GM20000 (cell line): ENCODE measurements around the gene ARHGAP26.

Source experiments
- DNase-seq: peaks from one replicate; pipeline ENCODE4 v3.0.0; 2012; ENCODE audit warnings: low spot score
- CTCF ChIP-seq: IDR thresholded peaks from 2 replicates; pipeline ENCODE4 v1.5.1; 2012; ENCODE audit warnings: mild to moderate bottlenecking, control low read depth; ENCODE audit errors: extremely low read depth, missing control alignments

Gene ARHGAP26

DNA sequence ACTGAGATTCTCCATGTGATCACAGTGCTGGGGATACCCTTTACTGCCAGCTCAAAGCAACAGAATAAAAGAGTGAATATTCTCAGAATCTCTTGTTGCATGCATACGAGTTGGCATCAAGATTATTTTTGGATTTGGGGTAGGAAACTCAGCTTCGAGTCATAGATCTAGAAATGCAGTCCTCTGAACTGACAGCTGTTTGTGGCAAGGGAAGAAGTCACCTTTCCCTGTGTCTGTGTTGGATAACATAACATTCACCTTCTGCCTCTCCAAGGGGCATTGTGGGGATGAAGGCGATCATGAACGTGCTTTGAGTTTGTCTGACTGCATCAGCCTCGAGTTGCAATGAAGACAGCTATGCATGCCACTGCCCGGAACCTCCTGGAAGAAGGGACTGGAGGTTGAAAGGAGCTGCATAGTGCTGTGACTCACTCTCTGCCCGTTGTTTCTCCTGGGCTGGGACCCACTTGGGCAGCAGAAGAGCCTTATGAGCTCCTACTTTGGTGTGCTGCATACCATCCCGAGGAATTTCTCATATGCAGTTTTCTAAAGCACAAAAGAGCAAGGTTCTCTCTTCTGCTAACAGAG lies 231.7 kb downstream of the ARHGAP26 start:
- no peak for DNase-seq
- no peak for TF ChIP-seq CTCF

DNA sequence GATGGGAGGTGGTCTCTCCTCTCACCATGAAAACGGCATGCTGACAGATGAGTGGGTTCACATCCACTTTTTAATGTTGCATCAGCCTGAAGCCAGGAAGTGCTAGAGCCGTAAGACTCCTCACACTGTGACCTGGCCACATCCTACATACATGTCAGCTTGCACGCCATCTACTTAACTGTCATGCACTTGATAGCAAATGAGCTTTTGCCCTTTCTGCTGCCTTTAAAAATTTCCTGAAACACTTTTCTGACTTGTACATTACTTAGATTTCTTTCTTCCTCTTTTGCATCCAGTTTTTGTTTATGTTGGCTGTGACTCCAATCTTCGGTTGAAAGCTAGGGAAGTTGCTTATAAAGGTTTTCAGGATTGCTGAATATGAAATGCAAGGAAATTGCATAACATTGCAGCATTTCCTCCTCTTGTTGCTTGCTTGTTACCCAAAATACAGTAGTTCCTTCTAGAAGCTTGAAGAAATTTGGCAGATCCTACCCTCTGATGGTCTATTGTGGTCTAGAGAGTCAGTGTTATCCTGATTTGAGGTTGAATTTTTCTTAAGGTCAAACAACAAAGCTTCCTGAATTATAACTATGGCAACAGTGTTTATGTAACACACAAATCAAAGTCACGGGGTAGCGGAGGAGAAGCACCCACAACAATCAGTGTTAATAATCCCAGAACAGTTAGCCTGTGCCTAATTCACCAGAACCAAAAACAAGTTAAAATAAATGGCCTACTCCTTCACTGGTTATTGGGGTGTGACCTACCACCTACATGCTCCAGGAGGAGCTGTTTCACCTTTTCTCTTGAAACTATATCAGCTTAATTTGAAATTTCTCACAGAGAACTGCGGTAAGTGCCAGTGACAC lies 232.5 kb downstream of the ARHGAP26 start:
- DNase-seq, result peak; percentile 74
- TF ChIP-seq CTCF, result peak; percentile 18

DNA sequence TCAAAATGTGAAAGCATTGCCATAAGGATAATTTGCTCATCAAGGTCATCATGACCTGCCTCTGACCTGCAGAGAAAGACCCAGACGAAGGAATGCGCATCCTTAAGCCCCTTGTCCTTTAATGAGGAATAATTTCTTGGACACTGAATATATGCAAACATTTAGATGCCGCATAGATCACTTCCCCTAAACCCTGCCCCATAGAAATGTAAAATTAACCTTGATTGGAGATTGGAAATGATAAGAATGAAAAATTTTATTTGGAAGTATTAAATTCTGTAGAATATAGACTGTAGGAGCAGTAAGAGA lies 233.1 kb downstream of the ARHGAP26 start:
- no peak for TF ChIP-seq CTCF
- DNase-seq, result no peak

DNA sequence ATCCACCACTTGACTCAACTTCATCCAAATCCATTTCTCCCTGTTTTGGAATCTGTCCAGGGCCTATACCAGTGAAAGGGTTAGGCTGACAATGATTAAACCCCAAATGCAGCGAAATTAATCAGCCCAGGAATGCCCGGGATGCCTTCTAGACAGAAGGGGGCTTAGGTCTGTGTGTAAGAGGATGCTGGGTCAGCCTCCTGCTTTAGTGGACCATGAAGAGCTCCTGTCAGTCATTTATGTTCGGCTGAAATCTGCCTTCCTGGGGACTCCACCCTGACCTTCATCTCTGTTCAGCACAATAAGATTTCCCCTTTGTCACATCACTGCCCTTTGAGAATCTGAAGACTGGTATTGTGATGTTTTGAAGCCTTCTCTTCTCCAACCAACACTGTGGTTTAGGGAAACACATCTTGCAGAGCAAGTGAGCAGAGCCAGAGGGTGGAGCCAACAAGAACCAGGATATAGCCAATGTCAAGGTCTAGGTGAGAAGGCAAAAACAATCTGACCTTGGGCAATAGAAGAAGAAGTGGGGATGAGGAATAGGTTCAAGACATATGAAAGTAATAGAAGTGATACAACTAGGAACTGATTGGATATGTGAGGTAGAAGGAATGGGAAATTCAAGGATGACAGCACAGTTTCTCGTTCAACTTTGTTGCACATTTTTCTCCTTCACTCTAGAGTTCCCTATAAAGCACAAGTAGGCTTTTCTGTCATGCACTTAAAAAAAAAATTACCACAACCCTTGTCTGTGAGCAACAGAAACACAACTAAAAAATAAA lies 234.4 kb downstream of the ARHGAP26 start:
- no peak for TF ChIP-seq CTCF
- no peak for DNase-seq

DNA sequence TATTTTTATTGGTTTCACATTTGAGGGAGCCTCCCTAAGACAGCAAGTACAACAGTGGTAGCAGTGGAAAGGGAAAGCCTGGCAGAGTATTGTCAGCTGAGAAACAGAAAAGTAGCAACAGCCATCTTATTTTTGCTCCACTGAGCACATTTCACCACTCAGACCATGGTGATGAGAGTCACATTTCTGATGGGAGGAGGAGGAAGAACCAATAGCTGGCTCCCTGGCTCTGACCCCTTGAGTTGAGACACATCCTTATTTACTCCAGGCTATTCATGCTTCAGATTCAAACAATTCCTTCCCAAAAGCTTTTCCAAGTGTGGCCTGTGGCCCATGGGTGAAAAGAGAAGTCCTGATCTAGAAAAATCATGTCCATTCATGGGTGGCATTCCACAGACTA lies 236.3 kb downstream of the ARHGAP26 start:
- DNase-seq, result no peak
- TF ChIP-seq CTCF, result no peak

DNA sequence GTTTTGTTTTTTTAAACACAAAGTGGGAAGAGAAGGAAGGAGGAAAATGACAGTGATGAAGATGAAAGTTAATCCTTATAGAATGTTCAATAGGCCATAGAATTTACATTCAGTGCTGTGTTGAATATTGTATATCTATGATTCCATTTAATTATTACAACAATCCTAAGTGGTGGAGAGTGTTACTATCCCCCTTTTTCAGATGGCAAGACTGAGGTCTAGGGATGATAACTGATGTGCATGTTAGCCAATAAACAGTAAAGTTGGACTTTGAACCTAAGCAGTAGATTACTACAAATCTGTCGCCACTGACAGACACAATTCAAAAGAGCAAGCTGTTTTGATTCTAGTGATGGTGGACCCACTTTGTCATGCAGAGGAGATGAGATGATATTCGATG lies 237.9 kb downstream of the ARHGAP26 start:
- TF ChIP-seq CTCF, result no peak
- DNase-seq, result no peak
